HCT116 (cell line): ENCODE measurements around the gene HHLA2. TPM values are rescaled to one million over a fixed set of nuclear protein-coding genes. Genes with fewer than 3 reads are reported as not detected.

Experiments used
- ATAC-seq: fragments of 200-7000 bp; cut with Tn5 transposase; 2 replicates; pipeline ENCODE4 v1.9.1; 2020; ENCODE audit warnings: mild to moderate bottlenecking, moderate library complexity
- BruUV-seq: library from RNA; stranded (reverse); fragments of 400-500 nt; replicated peaks from 2 replicates; lab custom pipeline; 2021; lab: Mats Ljungman, UMichigan
- CTCF ChIA-PET: fragments of 300-600 bp; sonication (Branson Sonifier 250); formaldehyde crosslinking; loops from one replicate; lab custom pipeline; 2021; ENCODE audit warnings: antibody characterized with exemption; lab: Charles Lee
- POLR2A ChIA-PET: fragments of 300-600, 350-600 bp; sonication (Branson Sonifier 250); formaldehyde crosslinking; loops from one replicate; lab custom pipeline; 2021; ENCODE audit warnings: antibody characterized with exemption; lab: Charles Lee
- RAD21 ChIA-PET, 2 experiments: fragments of 300-600 bp; sonication (Branson Sonifier 250); formaldehyde crosslinking; loops; one replicate each; lab custom pipeline; 2023; ENCODE audit warnings: low total read pairs in 2 of 2; ENCODE audit not compliant: uncharacterized antibody in 2 of 2, unreplicated experiment in 2 of 2, low non-redundant PET in 1 of 2; lab: Charles Lee
- DNase-seq: peaks from one replicate; pipeline ENCODE4 v3.0.0-alpha.2; 2010; ENCODE audit warnings: low read depth, low spot score
- H2AFZ ChIP-seq: fragments of 200-600 bp; shearing (Covaris generic), sonication (generic); 2 replicates; pipeline ENCODE4 v1.6.1; 2017; ENCODE audit warnings: low read depth, mixed run types, mixed read lengths, antibody characterized with exemption, low read length; ENCODE audit not compliant: poor library complexity, severe bottlenecking
- H3K27ac ChIP-seq: 2 replicates; pipeline ENCODE4 v1.5.1; 2012; ENCODE audit warnings: low read depth, low read length
- H3K27me3 ChIP-seq: fragments of 200-600 bp; sonication (generic); 2 replicates; pipeline ENCODE4 v1.6.1; 2016; ENCODE audit warnings: mixed run types, low read length, mixed read lengths; ENCODE audit not compliant: insufficient read depth
- H3K36me3 ChIP-seq, 2 experiments: fragments of 200-500 bp in 1 of 2; fragments of 200-600 bp in 1 of 2; sonication (Bioruptor generic) in 1 of 2; sonication (generic) in 1 of 2; 2 replicates each; pipeline versions ENCODE4 v1.5.1 to v1.6.1; 2014 to 2016; ENCODE audit warnings: low read length in 2 of 2, inconsistent platforms in 1 of 2, mixed read lengths in 1 of 2, mixed run types in 1 of 2; ENCODE audit not compliant: insufficient read depth in 2 of 2, control insufficient read depth in 1 of 2
- H3K4me1 ChIP-seq, 2 experiments: fragments of 200-600 bp in 1 of 2; sonication (generic) in 1 of 2; 2 replicates each; pipeline versions ENCODE4 v1.5.1 to v1.6.1; 2012 to 2017; ENCODE audit warnings: low read length in 2 of 2, inconsistent platforms in 1 of 2, mild to moderate bottlenecking in 1 of 2, mixed read lengths in 1 of 2, mixed run types in 1 of 2, moderate library complexity in 1 of 2; ENCODE audit not compliant: insufficient read depth in 2 of 2, control insufficient read depth in 1 of 2
- H3K4me2 ChIP-seq: fragments of 200-600 bp; sonication (generic); 2 replicates; pipeline ENCODE4 v1.6.1; 2017; ENCODE audit warnings: mixed run types, low read length, mixed read lengths
- H3K4me3 ChIP-seq, 2 experiments: fragments of 200-600 bp in 1 of 2; sonication (generic) in 1 of 2; replicated peaks in 1 of 2; 2 replicates each; pipeline ENCODE4 v1.5.1; 2011 to 2016; ENCODE audit warnings: low read length in 2 of 2, control low read depth in 1 of 2, low read depth in 1 of 2, mild to moderate bottlenecking in 1 of 2, mixed read lengths in 1 of 2, mixed run types in 1 of 2
- H3K79me2 ChIP-seq: fragments of 200-600 bp; sonication (generic); 2 replicates; pipeline ENCODE4 v1.6.1; 2017; ENCODE audit warnings: mild to moderate bottlenecking, mixed run types, low read length, moderate library complexity, mixed read lengths; ENCODE audit not compliant: insufficient read depth
- H3K9ac ChIP-seq: fragments of 200-600 bp; sonication (generic); 2 replicates; pipeline ENCODE4 v1.6.1; 2016; ENCODE audit warnings: low read length, mixed read lengths
- H3K9me2 ChIP-seq: fragments of 200-600 bp; sonication (generic), shearing (Covaris generic); 2 replicates; pipeline ENCODE4 v1.6.1; 2017; ENCODE audit warnings: mixed run types, mild to moderate bottlenecking, moderate library complexity; ENCODE audit not compliant: insufficient read depth
- H3K9me3 ChIP-seq, 2 experiments: fragments of 200-500 bp in 1 of 2; fragments of 200-600 bp in 1 of 2; sonication (Bioruptor generic) in 1 of 2; sonication (generic) in 1 of 2; 2 replicates each; pipeline ENCODE4 v1.6.1; 2014 to 2017; ENCODE audit warnings: low read length in 2 of 2, mixed read lengths in 2 of 2, inconsistent platforms in 1 of 2, low read depth in 1 of 2, mild to moderate bottlenecking in 1 of 2, mixed run types in 1 of 2, moderate library complexity in 1 of 2; ENCODE audit not compliant: control insufficient read depth in 1 of 2, insufficient read depth in 1 of 2
- H4K20me1 ChIP-seq: fragments of 200-600 bp; sonication (generic), shearing (Covaris generic); 2 replicates; pipeline ENCODE4 v1.6.1; 2017; ENCODE audit warnings: mixed run types, mild to moderate bottlenecking, moderate library complexity; ENCODE audit not compliant: insufficient read depth
- CBX3 ChIP-seq: IDR thresholded peaks from 2 replicates; pipeline ENCODE4 v1.6.1; 2012; ENCODE audit warnings: low read depth
- CEBPB ChIP-seq: IDR thresholded peaks from 2 replicates; pipeline ENCODE4 v1.6.1; 2012; ENCODE audit warnings: low read depth
- EGR1 ChIP-seq: IDR thresholded peaks from 2 replicates; pipeline ENCODE4 v1.6.1; 2012; ENCODE audit warnings: low read depth
- ELF1 ChIP-seq: IDR thresholded peaks from 2 replicates; pipeline ENCODE4 v1.6.1; 2012; ENCODE audit warnings: low read depth, borderline replicate concordance
- EZH2 ChIP-seq: fragments of 200-600 bp; sonication (generic); IDR thresholded peaks from 2 replicates; pipeline ENCODE4 v1.6.1; 2017; ENCODE audit warnings: antibody characterized with exemption, mixed run types
- EZH2phosphoT487 ChIP-seq: fragments of 200-600 bp; IDR thresholded peaks from 2 replicates; pipeline ENCODE4 v1.6.1; 2018; ENCODE audit warnings: antibody characterized with exemption, borderline replicate concordance
- JUND ChIP-seq: IDR thresholded peaks from 2 replicates; pipeline ENCODE4 v1.6.1; 2012
- POLR2A ChIP-seq: IDR thresholded peaks from 2 replicates; pipeline ENCODE4 v1.7.0; 2011; ENCODE audit warnings: borderline replicate concordance; ENCODE audit not compliant: insufficient read depth, insufficient read length; ENCODE audit errors: extremely low read depth
- POLR2AphosphoS5 ChIP-seq: IDR thresholded peaks from 2 replicates; pipeline ENCODE4 v1.6.1; 2011; ENCODE audit warnings: mild to moderate bottlenecking, low read depth, low read length, moderate library complexity
- RAD21 ChIP-seq: IDR thresholded peaks from 2 replicates; pipeline ENCODE4 v1.6.1; 2012; ENCODE audit warnings: low read depth, mild to moderate bottlenecking
- TCF7L2 ChIP-seq: IDR thresholded peaks from 2 replicates; pipeline ENCODE4 v1.7.0; 2011; ENCODE audit warnings: borderline replicate concordance, inconsistent platforms; ENCODE audit not compliant: insufficient read depth, insufficient read length; ENCODE audit errors: extremely low read depth
- YY1 ChIP-seq: IDR thresholded peaks from 2 replicates; pipeline ENCODE4 v1.6.1; 2011; ENCODE audit warnings: low read length, low read depth, moderate library complexity, mild to moderate bottlenecking; ENCODE audit not compliant: insufficient replicate concordance; ENCODE audit errors: extremely low read depth
- ZNF274 ChIP-seq: fragments of 200-500 bp; sonication (Bioruptor generic); IDR thresholded peaks from 2 replicates; pipeline ENCODE4 v1.6.1; 2014; ENCODE audit warnings: mild to moderate bottlenecking, low read depth, low read length, inconsistent platforms
- intact Hi-C: fragments of 100-400 bp; cut with micrococcal nuclease; formaldehyde crosslinking; loops from 2 replicates; pipeline ENCODE4 v1.10.0; 2022
- total RNA-seq: library from RNA; stranded (reverse); gene quantifications from one replicate; pipeline ENCODE4 v1.2.1, GENCODE V29; 2021; ENCODE audit not compliant: unreplicated experiment
- TF ChIP-seq, protein P1 (sequence below): IDR thresholded peaks from 2 replicates; pipeline ENCODE4 v1.6.1; 2012; ENCODE audit warnings: low read depth
- TF ChIP-seq, protein P2 (sequence below): IDR thresholded peaks from 2 replicates; pipeline ENCODE4 v1.6.1; 2011; ENCODE audit warnings: mild to moderate bottlenecking, low read length, moderate library complexity; ENCODE audit not compliant: insufficient replicate concordance; ENCODE audit errors: extremely low read depth

The HHLA2 gene
- total RNA-seq, 1 experiment from 2014 or later = not detected

DNA sequence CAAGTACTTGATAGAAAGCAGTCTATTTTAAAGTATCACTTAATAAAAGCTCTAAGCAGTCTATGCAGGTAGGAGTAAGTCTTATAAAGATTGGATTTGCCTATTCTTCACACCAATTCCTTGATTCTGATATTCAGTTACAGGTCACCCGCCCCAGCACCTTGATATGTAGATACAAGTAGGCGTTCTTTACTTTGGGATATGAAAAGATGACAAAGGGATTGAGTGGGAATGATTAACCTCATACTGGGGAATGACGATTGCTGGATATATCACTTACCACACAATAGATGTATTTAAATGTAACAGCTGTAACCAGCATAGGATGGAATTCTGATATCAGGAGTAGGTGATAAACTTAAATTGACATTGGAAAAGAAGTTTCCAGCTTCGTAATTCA lies 47.1 kb downstream of the HHLA2 start:
- Histone ChIP-seq H3K27ac (no peak overlapping the region), H3K79me2 (no peaks in the 10 kb centered on the region), H3K9ac (no peak overlapping the region), H3K9me3 (no peaks in the 10 kb centered on the region), H3K4me3 (no peak overlapping the region), H3K9me2 (no peaks in the 10 kb centered on the region), H3K36me3 (no peaks in the 10 kb centered on the region), H3K27me3 (no peaks in the 10 kb centered on the region), H4K20me1 (no peaks in the 10 kb centered on the region), H2AFZ (no peak overlapping the region), H3K4me1 (no peaks in the 10 kb centered on the region), H3K4me2 (no peak overlapping the region)
- RAD21 ChIA-PET = no interaction called here
- CTCF ChIA-PET = no interaction called here
- TF ChIP-seq POLR2AphosphoS5 (no peak), POLR2A (no peak), RAD21 (no peak), EZH2 (no peak), EGR1 (no peak), CEBPB (no peak), EZH2phosphoT487 (no peak), ELF1 (no peak), TCF7L2 (no peak), YY1 (no peak), CBX3 (no peak), ZNF274 (no peak), JUND (no peak)
- TF ChIP-seq, protein P1, sequence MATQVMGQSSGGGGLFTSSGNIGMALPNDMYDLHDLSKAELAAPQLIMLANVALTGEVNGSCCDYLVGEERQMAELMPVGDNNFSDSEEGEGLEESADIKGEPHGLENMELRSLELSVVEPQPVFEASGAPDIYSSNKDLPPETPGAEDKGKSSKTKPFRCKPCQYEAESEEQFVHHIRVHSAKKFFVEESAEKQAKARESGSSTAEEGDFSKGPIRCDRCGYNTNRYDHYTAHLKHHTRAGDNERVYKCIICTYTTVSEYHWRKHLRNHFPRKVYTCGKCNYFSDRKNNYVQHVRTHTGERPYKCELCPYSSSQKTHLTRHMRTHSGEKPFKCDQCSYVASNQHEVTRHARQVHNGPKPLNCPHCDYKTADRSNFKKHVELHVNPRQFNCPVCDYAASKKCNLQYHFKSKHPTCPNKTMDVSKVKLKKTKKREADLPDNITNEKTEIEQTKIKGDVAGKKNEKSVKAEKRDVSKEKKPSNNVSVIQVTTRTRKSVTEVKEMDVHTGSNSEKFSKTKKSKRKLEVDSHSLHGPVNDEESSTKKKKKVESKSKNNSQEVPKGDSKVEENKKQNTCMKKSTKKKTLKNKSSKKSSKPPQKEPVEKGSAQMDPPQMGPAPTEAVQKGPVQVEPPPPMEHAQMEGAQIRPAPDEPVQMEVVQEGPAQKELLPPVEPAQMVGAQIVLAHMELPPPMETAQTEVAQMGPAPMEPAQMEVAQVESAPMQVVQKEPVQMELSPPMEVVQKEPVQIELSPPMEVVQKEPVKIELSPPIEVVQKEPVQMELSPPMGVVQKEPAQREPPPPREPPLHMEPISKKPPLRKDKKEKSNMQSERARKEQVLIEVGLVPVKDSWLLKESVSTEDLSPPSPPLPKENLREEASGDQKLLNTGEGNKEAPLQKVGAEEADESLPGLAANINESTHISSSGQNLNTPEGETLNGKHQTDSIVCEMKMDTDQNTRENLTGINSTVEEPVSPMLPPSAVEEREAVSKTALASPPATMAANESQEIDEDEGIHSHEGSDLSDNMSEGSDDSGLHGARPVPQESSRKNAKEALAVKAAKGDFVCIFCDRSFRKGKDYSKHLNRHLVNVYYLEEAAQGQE = no peak
- TF ChIP-seq, protein P2, sequence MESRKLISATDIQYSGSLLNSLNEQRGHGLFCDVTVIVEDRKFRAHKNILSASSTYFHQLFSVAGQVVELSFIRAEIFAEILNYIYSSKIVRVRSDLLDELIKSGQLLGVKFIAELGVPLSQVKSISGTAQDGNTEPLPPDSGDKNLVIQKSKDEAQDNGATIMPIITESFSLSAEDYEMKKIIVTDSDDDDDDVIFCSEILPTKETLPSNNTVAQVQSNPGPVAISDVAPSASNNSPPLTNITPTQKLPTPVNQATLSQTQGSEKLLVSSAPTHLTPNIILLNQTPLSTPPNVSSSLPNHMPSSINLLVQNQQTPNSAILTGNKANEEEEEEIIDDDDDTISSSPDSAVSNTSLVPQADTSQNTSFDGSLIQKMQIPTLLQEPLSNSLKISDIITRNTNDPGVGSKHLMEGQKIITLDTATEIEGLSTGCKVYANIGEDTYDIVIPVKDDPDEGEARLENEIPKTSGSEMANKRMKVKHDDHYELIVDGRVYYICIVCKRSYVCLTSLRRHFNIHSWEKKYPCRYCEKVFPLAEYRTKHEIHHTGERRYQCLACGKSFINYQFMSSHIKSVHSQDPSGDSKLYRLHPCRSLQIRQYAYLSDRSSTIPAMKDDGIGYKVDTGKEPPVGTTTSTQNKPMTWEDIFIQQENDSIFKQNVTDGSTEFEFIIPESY = no peak
- no TSS peak for BruUV-seq
- intact Hi-C loops = no loop called here
- ATAC-seq (no peak), DNase-seq (no peak)
- POLR2A ChIA-PET = no interaction called here
